ENCODE data around the gene ARHGAP27.
"Not testable (repeated sequence)": the region's sequence is repeated elsewhere in the genome, so short reads cannot be mapped to it uniquely, and the experiment has no call there.

DNA sequence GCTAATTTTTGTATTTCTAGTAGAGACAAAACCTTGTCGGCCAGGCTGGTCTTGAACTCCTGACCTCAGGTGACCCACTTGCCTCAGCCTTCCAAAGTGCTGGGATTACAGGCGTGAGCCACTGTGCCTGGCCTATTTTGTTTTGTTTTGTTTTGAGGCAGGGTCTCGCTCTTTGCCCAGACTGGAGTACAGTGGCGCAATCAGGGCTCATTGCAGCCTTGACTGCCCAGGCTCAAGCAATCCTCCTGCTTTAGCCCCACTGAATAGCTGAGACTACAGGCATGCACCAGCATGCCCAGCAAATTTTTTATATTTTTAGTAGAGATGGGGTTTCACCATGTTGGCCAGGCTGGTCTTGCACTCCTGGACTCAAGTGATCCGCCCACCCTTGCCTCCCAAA lies 27.8 kb upstream of the ARHGAP27 start:
- TF ChIP-seq RAD51 (IDR thresholded peaks at IDR 0.05; ENCODE audit: borderline replicate concordance, low read depth); MAFK (IDR thresholded peaks at IDR 0.05; ENCODE audit: low read length); CEBPB (tag; IDR thresholded peaks at IDR 0.05); BMI1 (IDR thresholded peaks at IDR 0.05; ENCODE audit: low read length); ZFP36 (IDR thresholded peaks at IDR 0.05; ENCODE audit: low read depth, low read length, partially characterized antibody); SPI1 (IDR thresholded peaks at IDR 0.05; ENCODE audit: borderline replicate concordance, low read depth, low read length); FOXM1 (IDR thresholded peaks at IDR 0.05; ENCODE audit: low read depth); FOXM1 (CRISPR knock-in tag; IDR thresholded peaks at IDR 0.05; ENCODE audit: low read depth); POLR2AphosphoS5 (IDR thresholded peaks at IDR 0.05; ENCODE audit: control insufficient read depth, insufficient read depth, low read depth, low read length); PHB (CRISPR knock-in tag; IDR thresholded peaks at IDR 0.05); MAZ (CRISPR knock-in tag; conservative IDR thresholded peaks at IDR 0.05 in 1 of 2, IDR thresholded peaks at IDR 0.05 in 1 of 2); SP2 (IDR thresholded peaks at IDR 0.05; ENCODE audit: extremely low read depth, low read depth, low read length, poor library complexity, severe bottlenecking): not testable (repeated sequence)
- TF ChIP-seq, protein P1, sequence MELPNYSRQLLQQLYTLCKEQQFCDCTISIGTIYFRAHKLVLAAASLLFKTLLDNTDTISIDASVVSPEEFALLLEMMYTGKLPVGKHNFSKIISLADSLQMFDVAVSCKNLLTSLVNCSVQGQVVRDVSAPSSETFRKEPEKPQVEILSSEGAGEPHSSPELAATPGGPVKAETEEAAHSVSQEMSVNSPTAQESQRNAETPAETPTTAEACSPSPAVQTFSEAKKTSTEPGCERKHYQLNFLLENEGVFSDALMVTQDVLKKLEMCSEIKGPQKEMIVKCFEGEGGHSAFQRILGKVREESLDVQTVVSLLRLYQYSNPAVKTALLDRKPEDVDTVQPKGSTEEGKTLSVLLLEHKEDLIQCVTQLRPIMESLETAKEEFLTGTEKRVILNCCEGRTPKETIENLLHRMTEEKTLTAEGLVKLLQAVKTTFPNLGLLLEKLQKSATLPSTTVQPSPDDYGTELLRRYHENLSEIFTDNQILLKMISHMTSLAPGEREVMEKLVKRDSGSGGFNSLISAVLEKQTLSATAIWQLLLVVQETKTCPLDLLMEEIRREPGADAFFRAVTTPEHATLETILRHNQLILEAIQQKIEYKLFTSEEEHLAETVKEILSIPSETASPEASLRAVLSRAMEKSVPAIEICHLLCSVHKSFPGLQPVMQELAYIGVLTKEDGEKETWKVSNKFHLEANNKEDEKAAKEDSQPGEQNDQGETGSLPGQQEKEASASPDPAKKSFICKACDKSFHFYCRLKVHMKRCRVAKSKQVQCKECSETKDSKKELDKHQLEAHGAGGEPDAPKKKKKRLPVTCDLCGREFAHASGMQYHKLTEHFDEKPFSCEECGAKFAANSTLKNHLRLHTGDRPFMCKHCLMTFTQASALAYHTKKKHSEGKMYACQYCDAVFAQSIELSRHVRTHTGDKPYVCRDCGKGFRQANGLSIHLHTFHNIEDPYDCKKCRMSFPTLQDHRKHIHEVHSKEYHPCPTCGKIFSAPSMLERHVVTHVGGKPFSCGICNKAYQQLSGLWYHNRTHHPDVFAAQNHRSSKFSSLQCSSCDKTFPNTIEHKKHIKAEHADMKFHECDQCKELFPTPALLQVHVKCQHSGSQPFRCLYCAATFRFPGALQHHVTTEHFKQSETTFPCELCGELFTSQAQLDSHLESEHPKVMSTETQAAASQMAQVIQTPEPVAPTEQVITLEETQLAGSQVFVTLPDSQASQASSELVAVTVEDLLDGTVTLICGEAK (IDR thresholded peaks at IDR 0.05) = not testable (repeated sequence)
- TF ChIP-seq, protein P1 (CRISPR knock-in tag; IDR thresholded peaks at IDR 0.05) = not testable (repeated sequence)
- TF ChIP-seq, protein P2, sequence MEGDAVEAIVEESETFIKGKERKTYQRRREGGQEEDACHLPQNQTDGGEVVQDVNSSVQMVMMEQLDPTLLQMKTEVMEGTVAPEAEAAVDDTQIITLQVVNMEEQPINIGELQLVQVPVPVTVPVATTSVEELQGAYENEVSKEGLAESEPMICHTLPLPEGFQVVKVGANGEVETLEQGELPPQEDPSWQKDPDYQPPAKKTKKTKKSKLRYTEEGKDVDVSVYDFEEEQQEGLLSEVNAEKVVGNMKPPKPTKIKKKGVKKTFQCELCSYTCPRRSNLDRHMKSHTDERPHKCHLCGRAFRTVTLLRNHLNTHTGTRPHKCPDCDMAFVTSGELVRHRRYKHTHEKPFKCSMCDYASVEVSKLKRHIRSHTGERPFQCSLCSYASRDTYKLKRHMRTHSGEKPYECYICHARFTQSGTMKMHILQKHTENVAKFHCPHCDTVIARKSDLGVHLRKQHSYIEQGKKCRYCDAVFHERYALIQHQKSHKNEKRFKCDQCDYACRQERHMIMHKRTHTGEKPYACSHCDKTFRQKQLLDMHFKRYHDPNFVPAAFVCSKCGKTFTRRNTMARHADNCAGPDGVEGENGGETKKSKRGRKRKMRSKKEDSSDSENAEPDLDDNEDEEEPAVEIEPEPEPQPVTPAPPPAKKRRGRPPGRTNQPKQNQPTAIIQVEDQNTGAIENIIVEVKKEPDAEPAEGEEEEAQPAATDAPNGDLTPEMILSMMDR (IDR thresholded peaks at IDR 0.05 in 2 of 3, conservative IDR thresholded peaks at IDR 0.05 in 1 of 3; ENCODE audit: insufficient read depth in 2 of 3, low read depth in 1 of 3, low read length in 3 of 3) = not testable (repeated sequence)
